NCI-H446 treated with DMSO at 0.1 percent for 48 hours (cell line): ENCODE measurements around the gene PBX3.
"Not testable (repeated sequence)": the region's sequence is repeated elsewhere in the genome, so short reads cannot be mapped to it uniquely, and the experiment has no call there.

Experiments
- DNase-seq: peaks from one replicate; lab custom pipeline; 2025; lab: John Stamatoyannopoulos, UW

Gene PBX3

DNA sequence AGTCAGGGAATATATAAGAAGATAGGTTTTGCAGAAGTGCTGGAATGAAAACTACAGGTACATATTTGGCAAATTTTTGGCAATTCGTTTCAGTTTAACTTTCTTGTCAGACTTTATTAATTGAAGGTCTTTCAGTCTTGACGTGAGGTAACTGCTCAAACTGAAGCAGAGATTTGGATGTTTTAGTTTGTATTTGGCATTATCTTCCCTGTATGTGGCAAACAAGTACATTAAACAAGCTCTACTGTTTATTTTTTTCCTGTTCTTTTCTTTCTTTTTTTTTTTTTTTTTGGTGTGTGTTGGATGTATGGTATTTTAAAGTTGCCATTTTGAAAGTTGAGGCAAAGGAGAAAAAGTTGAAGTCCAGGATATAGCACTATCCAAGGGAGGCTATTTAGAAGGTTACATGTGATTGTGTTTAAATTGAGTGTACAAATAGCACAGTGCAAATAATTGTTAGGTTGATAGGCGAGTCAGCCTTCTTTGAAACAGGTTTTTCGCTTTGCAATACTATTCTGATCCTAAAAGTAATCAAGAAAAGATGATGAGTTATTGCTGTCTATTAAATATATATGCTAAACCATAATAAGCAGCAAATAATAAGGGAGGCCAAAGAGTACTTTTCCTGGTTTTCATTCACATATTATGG is 2.2 kb downstream of the PBX3 start:
- DNase-seq, result no peak

DNA sequence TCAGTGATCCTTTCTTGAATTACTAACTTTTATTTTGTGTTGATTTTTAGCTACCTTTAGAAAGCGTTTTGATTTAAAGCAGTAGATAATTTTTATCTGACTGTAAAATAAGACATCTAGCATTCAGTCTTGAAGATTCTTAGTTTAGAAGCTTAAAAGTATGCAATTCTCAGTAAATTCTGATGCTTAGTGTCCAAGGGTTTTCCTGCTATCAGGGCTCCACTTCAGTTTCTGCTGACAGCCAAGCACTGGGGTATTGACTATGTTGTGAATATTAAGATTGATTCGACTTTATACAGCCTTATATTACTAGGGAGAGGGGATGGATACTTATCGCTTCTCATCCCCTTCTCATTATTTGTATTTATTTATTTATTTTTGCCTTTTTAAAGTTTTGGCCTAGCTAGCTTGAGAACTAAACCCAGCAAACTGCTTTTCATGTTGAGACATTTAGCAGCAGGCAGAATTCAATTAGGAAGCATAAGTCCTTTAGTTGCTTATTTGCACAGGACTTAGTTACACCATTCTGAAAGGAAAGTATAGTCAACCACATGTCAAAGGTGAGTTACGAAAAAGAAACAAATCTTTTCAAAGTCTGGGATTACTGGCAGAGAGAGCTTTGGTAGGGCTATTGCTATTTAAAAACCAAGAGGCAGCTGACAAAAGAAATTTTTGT is 2.9 kb downstream of the PBX3 start:
- DNase-seq, result no peak

DNA sequence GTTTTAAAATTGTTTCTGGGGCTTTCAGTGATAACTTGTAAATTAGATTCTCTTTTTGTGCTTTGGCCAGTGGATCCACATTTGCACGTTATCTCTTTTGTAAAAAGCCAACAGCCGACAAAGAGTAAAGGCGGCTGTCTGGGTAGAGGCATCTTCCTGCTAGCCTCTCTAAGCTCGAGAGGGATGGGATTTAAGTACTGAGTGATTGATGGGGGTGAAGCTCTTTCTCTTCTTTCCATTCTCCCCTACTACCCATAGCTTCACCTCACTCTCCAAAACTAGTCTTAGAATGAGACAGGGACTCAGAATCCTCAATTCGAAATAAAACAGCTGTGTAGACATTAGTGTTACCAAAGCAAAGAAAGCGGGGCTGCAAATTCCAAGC is 3.4 kb downstream of the PBX3 start:
- no peak for DNase-seq

DNA sequence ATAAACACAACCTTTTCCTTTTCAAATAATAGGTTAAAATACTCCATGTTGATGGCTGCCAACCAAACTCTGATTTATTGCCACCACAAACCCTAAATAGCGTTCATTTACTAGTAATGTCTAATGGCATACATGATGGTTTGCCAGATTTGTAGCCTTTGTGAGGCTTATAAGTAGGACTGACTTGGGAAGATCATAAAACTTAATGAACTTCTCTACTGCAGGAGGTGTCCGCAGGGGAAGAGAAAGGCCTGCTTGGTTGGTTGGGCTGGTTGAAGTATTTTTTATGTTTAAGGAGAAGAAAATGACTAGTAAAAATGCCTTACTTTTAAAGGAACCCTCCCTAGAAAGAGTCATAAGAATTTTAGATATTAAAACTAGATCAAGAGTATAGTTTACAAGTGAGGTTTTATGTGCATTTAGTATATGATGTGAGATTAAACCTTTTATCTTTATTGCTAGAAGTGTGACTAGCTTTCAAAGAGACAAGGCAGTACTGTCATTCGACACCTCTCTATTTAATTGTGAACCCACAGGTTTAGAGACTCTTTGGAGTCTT is 5.0 kb downstream of the PBX3 start:
- no peak for DNase-seq

DNA sequence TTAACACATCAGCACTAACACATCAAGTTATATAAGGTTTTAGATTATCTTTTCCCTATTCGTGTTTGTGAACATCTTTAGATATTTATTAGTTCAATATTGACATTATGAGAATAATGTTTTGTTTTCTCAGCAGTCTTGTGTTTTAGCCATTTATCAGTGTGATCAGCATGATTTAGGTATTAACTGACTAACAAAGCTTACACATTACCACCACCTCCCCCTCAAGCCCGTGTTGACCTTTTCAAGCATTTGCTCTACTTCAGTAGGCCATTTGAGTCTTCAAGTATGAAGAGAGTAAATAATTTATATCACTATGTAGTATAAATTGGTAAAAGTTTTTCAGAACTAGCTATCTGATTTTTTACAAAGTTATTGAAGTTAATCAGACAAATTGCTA is 6.9 kb downstream of the PBX3 start:
- no peak for DNase-seq

DNA sequence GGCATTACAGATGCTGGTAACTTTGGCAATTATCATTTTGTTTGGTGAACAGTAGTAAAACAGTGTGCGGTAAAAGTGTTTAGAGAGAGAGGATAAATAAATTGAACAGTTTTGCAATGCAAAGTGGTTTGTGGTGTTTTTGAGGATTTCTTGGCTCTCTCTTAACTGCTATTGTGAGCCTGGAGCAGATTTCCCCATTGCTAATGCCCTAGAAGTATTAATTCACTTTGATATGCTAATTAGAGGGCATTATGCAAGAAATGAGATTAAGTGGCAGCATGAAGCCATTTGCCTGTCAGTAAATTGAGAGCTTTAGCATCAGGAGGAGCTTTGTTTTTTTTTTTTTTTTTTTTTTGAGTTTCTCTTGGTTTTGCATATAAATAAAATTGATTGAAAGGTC is 8.2 kb downstream of the PBX3 start:
- no peak for DNase-seq

DNA sequence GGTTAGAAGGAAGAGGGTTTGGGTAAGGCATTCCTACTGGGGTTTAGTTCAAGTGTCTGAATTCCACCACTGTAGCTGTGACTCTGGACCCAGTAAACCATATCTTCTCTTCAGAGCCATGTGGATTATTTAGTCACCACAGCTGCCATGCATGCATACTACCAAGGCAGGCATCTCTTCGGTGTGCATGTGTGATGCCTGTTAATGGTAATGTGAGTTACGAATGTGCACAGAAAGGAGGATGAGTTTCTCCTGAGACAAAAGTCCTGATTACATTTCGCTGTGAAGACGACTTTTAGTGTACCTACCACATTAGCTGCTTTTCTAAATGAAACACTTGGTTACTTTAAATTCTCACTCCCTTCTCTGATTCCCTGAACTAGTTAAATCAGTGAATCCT is 9.3 kb downstream of the PBX3 start:
- DNase-seq, result no peak

DNA sequence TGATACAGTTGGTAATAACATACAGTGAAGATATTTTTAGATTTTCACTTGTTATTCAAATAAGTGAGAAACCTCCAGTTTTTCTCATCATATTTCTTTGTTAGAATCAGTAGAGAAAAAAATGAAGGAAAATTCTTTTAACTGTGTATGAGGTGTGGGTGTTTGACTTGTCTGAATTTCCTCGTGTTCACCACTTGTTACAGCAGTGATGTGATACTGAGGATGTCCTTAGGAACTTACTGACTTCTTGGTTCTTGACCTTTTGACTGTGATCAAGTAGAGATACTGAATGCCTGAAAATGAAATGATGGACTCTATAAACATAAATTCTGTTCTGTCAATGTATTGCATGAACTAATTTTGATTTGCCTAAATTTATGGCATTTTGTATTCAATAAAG is 10.7 kb downstream of the PBX3 start:
- no peak for DNase-seq

DNA sequence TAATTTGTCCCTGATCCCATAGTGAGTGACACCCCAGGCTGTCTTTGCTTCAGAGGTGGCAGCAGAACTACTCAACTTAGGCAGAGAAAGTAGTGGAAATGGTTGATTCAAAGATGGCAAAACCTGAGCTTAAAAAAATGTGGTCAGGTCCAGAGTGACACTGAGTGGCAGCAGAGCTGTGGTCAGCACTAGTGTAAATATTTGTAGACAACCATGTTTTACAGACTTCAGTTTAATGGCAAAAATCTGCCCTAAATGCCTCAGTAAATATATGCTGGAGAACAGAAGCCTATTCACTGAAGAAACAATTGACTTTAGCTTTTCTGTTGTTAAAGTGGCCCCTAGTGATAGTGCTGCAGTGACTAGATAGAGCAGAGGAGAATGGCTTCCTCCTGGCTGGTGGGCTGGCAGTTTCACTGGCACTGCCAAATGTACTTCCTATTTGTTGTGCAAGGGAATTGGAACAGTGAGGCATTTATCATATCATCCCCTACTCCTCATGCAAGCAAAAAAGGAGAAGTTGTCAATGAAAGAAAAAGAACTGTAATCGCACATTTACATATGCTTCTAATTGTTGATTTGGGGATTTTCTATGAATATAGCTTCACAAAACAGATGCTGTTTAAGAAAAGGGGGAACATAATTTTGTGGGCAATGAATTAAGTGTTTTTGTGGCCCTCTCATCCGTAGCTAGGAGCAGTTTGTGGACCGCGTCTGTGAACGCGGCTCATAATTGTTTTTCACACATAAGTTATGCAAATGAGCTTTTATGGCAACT is 12.0 kb downstream of the PBX3 start:
- DNase-seq, result no peak

DNA sequence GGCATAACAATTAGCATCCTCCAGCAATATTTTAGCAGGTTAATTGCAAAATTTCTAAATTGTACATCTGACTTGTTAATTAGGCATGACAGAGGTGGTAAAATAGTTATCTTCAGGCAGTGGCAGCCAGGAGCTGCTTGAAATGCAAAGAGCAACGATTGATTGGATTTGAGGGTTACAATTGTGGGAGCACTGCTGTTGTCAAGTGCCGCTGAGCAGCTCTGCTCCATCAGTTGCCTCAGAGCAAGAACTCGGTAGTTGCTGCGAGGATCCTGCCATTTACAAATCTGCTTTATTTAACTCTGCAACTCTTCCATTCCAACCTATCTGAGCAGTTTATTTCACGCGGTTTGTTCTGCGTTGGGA is 12.6 kb downstream of the PBX3 start:
- DNase-seq, result no peak

DNA sequence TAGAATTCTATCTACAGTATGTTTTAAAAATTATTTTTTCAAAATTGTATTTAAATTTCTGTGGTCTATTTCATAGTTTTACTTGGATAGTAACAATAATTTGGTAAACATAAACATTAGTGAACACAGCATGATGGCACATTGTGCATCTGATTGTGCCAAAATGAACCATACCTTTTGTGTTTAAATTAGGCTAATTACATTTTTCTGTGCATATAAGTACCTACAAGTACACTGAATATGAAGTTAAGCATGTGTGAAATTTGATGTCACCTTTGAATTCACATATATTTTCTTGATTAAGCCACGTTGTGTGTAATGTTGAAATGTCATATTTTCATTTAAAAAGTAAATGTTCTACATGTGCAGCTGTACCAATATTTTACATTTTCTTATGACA is 13.4 kb downstream of the PBX3 start:
- no peak for DNase-seq

DNA sequence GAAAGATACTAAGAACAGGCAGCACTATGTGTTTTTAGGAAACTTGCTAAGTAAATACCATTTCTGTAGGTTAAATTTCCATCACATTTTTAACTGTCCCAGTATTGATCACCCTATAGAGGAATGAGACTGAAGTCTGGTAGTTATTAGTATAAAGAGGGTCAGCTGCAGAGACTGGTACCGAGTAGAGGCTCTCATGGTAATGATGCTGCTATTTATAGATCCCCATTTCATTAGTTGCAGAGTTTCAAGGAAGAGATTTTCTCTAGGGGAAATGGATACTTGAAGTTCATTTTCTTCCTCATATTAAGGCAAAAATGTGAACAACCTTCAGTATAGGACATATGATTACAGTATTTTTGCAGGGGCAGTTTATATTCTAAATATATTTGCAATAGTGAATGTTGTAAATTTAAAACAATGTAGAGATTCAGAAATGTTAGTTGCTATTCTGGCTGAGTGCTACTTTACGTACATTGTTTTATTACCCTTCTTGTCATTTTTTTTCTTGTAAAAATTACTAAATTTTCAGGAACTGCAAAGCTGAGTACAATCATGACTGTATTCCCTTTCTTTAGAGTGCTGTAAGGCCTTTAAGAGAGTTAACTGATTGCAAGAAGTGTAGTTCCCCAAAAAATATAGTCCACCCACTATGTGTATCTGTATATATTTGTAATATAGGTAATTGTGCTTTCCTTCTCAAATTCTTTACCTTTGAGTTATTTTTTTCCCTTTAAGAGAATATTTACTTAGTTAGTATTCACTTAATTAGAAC is 14.7 kb downstream of the PBX3 start:
- DNase-seq, result no peak

DNA sequence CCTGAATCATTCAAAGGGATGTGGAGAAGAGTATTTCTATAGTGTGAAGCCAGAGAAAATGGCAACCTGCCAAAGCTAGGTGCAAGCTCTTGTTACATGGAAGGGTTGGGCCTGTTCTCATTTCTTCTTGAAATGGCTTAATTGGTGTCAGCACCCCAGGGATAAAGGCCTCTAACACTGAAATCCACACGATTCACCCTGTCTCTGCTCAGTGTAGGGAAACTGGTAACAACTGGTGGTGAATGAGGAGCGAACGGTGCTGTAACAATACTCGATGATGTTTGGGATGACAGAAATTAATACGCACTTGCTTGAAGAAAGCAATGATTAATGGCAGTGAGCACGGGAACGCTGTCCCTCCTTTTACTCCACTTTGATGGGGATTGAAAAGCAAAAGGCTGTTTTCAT is 16.2 kb downstream of the PBX3 start:
- DNase-seq, result peak; percentile 44

DNA sequence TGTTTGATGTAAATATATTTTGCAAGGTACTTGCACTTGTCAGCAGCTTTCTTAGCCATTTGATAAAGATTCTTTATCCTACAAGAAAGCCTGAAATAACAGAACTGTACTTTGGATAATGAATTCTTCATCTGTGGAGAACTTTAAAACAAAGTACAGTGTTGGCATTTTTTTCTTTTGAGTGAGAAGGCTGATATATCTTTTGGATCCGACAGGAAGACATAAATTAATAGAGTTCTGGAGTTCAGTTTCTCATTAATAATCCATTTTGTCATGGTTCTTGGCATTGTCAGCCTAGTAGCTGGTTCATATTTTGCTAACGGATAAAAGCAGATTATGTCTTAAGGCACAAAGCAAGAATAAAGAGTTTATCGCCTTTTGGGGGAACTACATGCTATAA is 17.0 kb downstream of the PBX3 start:
- DNase-seq, result no peak

DNA sequence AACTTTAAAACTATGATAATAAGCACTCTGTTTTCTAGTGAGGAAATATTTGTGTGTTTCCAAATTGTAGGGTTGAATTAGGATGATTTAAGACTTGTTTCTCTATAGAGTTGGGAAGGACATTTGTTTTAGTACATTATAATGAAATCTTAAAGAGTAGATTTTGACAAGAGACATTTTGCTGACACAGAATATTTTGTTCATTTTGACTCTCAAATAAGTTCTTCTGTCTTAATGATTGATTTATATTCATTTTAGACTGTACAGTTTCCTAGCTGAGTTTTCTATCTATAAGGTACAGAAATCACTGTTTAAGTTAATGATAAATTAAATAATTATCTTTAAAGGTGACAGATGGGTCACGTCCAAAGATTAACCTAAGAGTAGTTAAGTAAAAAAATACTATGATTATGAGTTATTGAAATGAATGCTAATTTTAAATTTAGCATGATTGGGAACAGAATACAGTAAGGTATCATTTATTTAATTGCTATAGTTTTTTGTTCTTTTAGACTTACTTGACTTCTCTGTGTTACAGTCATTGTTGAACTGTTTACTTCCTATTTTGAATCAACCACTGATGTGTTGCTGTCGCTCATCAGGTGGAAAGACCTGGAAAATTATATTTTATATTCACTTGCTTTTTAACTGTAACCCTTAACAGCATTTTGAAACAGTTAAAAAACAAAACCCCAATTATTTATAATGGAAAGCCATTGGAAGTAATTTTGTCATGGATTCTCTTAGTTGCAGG is 19.5 kb downstream of the PBX3 start:
- DNase-seq, result no peak

DNA sequence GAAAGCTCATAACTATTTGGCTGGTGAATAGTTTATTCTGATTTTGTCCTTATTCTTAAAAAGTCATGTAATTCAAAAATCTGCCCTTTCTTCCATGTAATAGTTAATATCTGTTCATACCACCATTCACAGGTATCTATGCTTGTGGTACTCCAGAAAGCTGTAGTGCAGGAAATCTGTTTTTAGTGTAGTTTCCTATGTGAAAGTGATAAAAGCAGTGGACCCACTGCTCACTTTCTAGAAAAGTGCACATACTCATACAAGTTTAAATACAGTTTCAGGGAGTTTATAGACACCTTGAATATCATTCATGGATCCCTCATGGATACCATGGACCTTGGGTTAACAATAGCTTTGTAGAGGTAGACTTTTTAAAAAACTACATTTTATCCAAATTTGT is 20.2 kb downstream of the PBX3 start:
- no peak for DNase-seq

DNA sequence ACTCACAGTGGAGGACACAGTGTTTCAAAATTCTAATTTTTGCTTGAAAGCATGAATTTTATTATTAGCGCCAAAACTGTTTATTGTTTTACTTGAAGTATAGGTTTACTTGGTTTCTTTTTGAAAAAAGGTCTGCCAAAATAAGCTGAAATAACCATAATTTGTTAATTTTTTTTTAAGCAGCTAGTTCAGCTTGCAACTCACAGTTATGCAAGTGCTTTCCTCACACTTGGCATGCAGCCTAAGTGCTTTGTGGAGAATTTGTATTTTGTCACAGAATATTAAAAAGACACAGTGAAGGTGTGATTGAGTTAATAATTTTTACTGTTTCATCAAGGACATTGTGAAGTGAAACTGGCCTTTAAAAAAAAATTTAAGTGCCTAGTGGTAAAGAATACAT is 21.6 kb downstream of the PBX3 start:
- DNase-seq, result no peak

DNA sequence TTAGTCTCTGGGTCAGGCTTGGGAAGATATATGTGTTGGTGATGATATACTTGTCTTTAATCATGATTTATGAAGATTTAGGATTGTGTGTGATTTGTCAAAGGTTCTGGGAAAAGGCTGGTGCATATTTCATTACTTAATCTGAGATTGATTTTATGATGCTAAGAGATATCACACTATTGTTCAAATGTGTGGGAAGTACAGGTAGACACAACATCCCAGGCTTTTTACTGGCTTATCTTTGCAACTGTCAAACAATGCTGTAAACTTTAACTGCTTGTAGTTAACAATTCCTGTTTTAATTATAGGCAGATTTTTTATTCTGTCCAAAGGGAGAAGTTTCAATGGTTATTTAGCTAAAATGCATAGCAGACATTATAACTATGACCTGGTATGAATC is 23.9 kb downstream of the PBX3 start:
- no peak for DNase-seq

DNA sequence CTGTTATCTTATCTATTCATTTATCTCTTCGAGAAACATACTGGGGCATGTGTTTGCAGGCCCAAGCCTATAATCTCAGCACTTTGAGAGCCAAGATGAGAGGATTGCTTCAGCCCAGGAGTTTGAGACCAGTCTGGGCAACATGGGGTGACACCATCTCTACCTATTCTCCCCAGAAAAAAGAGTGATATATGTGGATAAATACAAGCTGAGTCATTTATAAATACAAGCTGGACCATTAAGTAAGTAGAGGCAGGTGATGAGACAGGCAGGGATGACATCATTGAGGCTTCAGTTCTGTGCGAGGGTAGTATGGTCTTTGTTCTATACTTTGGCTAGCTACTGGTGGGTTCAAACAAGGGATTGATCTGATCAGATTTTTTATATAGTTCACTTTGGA is 25.6 kb downstream of the PBX3 start:
- no peak for DNase-seq

DNA sequence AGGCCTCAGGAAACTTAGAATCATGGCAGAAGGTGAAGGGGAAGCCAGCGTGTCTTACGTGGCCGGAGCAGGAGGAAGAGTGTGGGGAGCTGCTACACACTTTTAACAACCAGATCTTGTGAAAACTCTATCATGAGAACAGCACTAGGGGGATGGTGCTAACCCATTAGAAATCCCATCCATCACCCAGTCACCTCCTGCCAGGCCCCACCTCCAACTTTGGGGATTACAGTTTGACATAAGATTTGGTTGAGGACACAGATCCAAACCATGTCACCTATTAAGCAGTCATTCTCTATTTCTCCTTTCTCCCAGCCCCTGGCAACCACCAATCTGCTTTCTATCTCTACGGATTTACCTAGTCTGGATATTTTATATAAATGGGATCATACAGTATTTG is 26.9 kb downstream of the PBX3 start:
- no peak for DNase-seq

DNA sequence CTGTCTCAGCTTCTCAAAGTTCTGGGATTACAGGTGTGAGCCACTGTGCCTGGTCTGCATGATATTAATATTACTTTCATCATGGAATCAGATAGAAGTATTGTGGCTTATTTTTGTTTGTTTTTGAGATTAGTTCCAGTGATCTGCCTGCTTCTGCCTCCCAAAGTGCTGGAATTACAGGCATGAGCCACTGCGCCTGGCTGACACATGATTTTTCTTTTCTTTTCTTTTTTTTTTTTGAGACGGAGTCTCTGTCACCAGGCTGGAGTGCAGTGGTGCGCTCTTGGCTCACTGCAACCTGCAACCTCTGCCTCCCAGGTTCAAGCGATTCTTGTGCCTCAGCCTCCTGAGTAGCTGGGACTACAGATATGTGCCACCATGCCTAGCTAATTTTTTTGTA is 29.6 kb downstream of the PBX3 start:
- not testable (repeated sequence) for DNase-seq
